HEK293 (cell line): Measurements from ENCODE around the gene NFATC3.

Source experiments
- FEZF1 ChIP-seq: fragments of 450-650 bp; formaldehyde crosslinking; IDR thresholded peaks from 2 replicates; pipeline ENCODE4 v1.5.1; 2016; ENCODE audit warnings: missing biosample characterization, missing genetic modification characterization
- KLF10 ChIP-seq: fragments of 450-650 bp; IDR thresholded peaks from 2 replicates; pipeline ENCODE4 v1.5.1; 2018; ENCODE audit warnings: missing biosample characterization, mild to moderate bottlenecking, missing genetic modification characterization
- KLF17 ChIP-seq: fragments of 450-650 bp; formaldehyde crosslinking; IDR thresholded peaks from 2 replicates; pipeline ENCODE4 v1.5.1; 2016; ENCODE audit warnings: missing biosample characterization, missing genetic modification characterization
- KLF9 ChIP-seq: fragments of 450-650 bp; formaldehyde crosslinking; IDR thresholded peaks from 2 replicates; pipeline ENCODE4 v1.5.1; 2016; ENCODE audit warnings: missing biosample characterization, missing genetic modification characterization, low read depth
- SP7 ChIP-seq: fragments of 450-650 bp; formaldehyde crosslinking; IDR thresholded peaks from 2 replicates; pipeline ENCODE4 v1.5.1; 2016; ENCODE audit warnings: missing biosample characterization, missing genetic modification characterization
- YY2 ChIP-seq: fragments of 450-650 bp; formaldehyde crosslinking; IDR thresholded peaks from 2 replicates; pipeline ENCODE4 v1.5.1; 2016; ENCODE audit warnings: missing biosample characterization, missing genetic modification characterization
- ZBTB49 ChIP-seq: fragments of 450-650 bp; formaldehyde crosslinking; IDR thresholded peaks from 2 replicates; pipeline ENCODE4 v1.5.1; 2016; ENCODE audit warnings: missing biosample characterization, missing genetic modification characterization, low read depth
- ZBTB8A ChIP-seq: fragments of 450-650 bp; formaldehyde crosslinking; IDR thresholded peaks from 2 replicates; pipeline ENCODE4 v1.5.1; 2016; ENCODE audit warnings: missing biosample characterization, missing genetic modification characterization
- ZFP41 ChIP-seq: fragments of 450-650 bp; formaldehyde crosslinking; IDR thresholded peaks from 2 replicates; pipeline ENCODE4 v1.5.1; 2016; ENCODE audit warnings: missing biosample characterization, missing genetic modification characterization, borderline replicate concordance
- ZFP69B ChIP-seq: fragments of 450-650 bp; formaldehyde crosslinking; IDR thresholded peaks from 2 replicates; pipeline ENCODE4 v1.5.1; 2016; ENCODE audit warnings: missing biosample characterization, missing genetic modification characterization
- ZNF132 ChIP-seq: fragments of 450-650 bp; formaldehyde crosslinking; IDR thresholded peaks from 2 replicates; pipeline ENCODE4 v1.5.1; 2017; ENCODE audit warnings: missing biosample characterization, missing genetic modification characterization, borderline replicate concordance
- ZNF138 ChIP-seq: fragments of 450-650 bp; formaldehyde crosslinking; IDR thresholded peaks from 2 replicates; pipeline ENCODE4 v1.5.1; 2016; ENCODE audit warnings: missing biosample characterization, missing genetic modification characterization, borderline replicate concordance
- ZNF146 ChIP-seq: fragments of 450-650 bp; formaldehyde crosslinking; IDR thresholded peaks from 2 replicates; pipeline ENCODE4 v1.5.1; 2016; ENCODE audit warnings: missing biosample characterization, missing genetic modification characterization
- ZNF16 ChIP-seq: fragments of 450-650 bp; formaldehyde crosslinking; IDR thresholded peaks from 2 replicates; pipeline ENCODE4 v1.5.1; 2016; ENCODE audit warnings: low read depth, missing biosample characterization, missing genetic modification characterization
- ZNF169 ChIP-seq: fragments of 450-650 bp; formaldehyde crosslinking; IDR thresholded peaks from 2 replicates; pipeline ENCODE4 v1.5.1; 2016; ENCODE audit warnings: missing biosample characterization, missing genetic modification characterization
- ZNF221 ChIP-seq: fragments of 450-650 bp; formaldehyde crosslinking; IDR thresholded peaks from 2 replicates; pipeline ENCODE4 v1.5.1; 2017; ENCODE audit warnings: missing biosample characterization, missing genetic modification characterization, borderline replicate concordance
- ZNF324 ChIP-seq: fragments of 450-650 bp; formaldehyde crosslinking; IDR thresholded peaks from 2 replicates; pipeline ENCODE4 v1.5.1; 2016; ENCODE audit warnings: missing biosample characterization, missing genetic modification characterization
- ZNF341 ChIP-seq: fragments of 450-650 bp; formaldehyde crosslinking; IDR thresholded peaks from 2 replicates; pipeline ENCODE4; 2016; ENCODE audit warnings: low read depth, missing biosample characterization, missing genetic modification characterization
- ZNF394 ChIP-seq: fragments of 450-650 bp; formaldehyde crosslinking; IDR thresholded peaks from 2 replicates; pipeline ENCODE4 v1.5.1; 2016; ENCODE audit warnings: missing biosample characterization, missing genetic modification characterization, mild to moderate bottlenecking, moderate library complexity, borderline replicate concordance
- ZNF48 ChIP-seq: fragments of 450-650 bp; formaldehyde crosslinking; IDR thresholded peaks from 2 replicates; pipeline ENCODE4 v1.5.1; 2016; ENCODE audit warnings: missing biosample characterization, missing genetic modification characterization
- ZNF510 ChIP-seq: fragments of 450-650 bp; formaldehyde crosslinking; IDR thresholded peaks from 2 replicates; pipeline ENCODE4 v1.5.1; 2018; ENCODE audit warnings: mild to moderate bottlenecking, missing genetic modification characterization, missing biosample characterization; ENCODE audit not compliant: insufficient replicate concordance
- ZNF624 ChIP-seq: fragments of 450-650 bp; formaldehyde crosslinking; IDR thresholded peaks from 2 replicates; pipeline ENCODE4 v1.5.1; 2017; ENCODE audit warnings: missing biosample characterization, missing genetic modification characterization
- ZNF677 ChIP-seq: fragments of 450-650 bp; IDR thresholded peaks from 2 replicates; pipeline ENCODE4 v1.5.0; 2018; ENCODE audit warnings: missing biosample characterization, mild to moderate bottlenecking, missing genetic modification characterization, moderate library complexity
- ZNF747 ChIP-seq: fragments of 450-650 bp; formaldehyde crosslinking; IDR thresholded peaks from 2 replicates; pipeline ENCODE4 v1.5.1; 2016; ENCODE audit warnings: missing biosample characterization, missing genetic modification characterization
- ZNF768 ChIP-seq: fragments of 450-650 bp; formaldehyde crosslinking; IDR thresholded peaks from 2 replicates; pipeline ENCODE4 v1.5.1; 2018; ENCODE audit warnings: missing biosample characterization, mild to moderate bottlenecking, missing genetic modification characterization
- ZSCAN4 ChIP-seq: fragments of 450-650 bp; formaldehyde crosslinking; IDR thresholded peaks from 2 replicates; pipeline ENCODE4 v1.5.1; 2017; ENCODE audit warnings: missing biosample characterization, missing genetic modification characterization
- TF ChIP-seq, protein P1 (sequence below): fragments of 450-650 bp; formaldehyde crosslinking; IDR thresholded peaks from 2 replicates; pipeline ENCODE4 v1.5.1; 2016; ENCODE audit warnings: missing biosample characterization, missing genetic modification characterization
- TF ChIP-seq, protein P2 (sequence below): fragments of 450-650 bp; formaldehyde crosslinking; IDR thresholded peaks from 2 replicates; pipeline ENCODE4 v1.5.0; 2017; ENCODE audit warnings: missing biosample characterization, missing genetic modification characterization, borderline replicate concordance
- TF ChIP-seq, protein P3 (sequence below): fragments of 450-650 bp; IDR thresholded peaks from 2 replicates; pipeline ENCODE4 v1.5.1; 2018; ENCODE audit warnings: missing biosample characterization, mild to moderate bottlenecking, missing genetic modification characterization

NFATC3 gene

DNA sequence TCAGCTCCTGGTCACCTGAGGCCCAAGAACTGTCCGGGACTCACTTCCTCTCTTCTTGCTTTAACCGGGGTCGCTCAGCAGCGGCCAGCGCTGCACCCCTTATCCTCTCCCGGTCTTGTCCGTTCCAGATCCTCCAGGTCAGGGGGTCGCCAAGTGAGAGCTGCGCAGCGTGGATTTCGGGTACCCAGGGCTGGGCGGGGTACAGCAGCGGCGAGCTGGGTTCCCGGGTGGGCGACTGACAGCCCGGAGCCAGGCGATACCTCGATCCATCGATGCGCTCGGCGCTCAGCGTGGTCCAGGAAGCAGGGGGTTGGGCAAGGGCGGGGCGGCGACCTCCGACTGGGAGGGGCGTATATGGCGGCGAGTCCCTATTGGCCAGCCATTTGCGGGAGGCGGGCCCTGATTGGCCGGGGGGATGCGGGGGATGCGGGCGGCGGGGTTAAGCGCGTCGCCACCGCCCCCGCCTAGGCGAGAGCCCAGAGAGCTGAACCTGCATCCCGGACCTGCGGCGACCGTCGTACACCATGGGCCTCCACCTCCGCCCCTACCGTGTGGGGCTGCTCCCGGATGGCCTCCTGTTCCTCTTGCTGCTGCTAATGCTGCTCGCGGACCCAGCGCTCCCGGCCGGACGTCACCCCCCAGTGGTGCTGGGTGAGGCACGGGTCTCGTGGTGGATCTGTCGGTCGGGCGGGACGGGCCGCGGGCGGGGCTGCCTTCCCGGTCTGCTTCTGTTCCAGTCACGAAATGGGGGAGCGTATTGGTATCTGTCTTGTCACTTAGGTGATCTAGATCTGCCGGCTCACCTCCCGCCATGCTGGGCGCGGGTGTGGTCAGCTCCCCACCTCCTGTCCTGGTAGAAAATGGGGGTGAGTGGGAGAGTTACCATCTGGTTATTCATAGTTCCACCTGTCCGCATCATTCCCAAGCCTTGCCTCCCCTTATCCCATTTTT lies 160.0 kb downstream of the NFATC3 start, which contains the start of gene PLA2G15 (continued):
- no peak for TF ChIP-seq ZBTB49 (tag by site-specific recombination)
- peak; percentile 95 for TF ChIP-seq KLF9 (tag by site-specific recombination)
- TF ChIP-seq YY2 (tag by site-specific recombination) = no peak
- TF ChIP-seq ZNF624 (tag by site-specific recombination) = no peak
- no peak for TF ChIP-seq ZNF221 (tag by site-specific recombination)
- TF ChIP-seq, protein P1, sequence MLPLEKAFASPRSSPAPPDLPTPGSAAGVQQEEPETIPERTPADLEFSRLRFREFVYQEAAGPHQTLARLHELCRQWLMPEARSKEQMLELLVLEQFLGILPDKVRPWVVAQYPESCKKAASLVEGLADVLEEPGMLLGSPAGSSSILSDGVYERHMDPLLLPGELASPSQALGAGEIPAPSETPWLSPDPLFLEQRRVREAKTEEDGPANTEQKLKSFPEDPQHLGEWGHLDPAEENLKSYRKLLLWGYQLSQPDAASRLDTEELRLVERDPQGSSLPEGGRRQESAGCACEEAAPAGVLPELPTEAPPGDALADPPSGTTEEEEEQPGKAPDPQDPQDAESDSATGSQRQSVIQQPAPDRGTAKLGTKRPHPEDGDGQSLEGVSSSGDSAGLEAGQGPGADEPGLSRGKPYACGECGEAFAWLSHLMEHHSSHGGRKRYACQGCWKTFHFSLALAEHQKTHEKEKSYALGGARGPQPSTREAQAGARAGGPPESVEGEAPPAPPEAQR (tag by site-specific recombination) = no peak
- TF ChIP-seq KLF10 (tag by site-specific recombination) = peak; percentile 96
- TF ChIP-seq ZNF132 (tag by site-specific recombination) = no peak
- no peak for TF ChIP-seq ZFP41 (tag by site-specific recombination)
- no peak for TF ChIP-seq ZNF48 (tag by site-specific recombination)
- no peak for TF ChIP-seq ZNF16 (tag by site-specific recombination)
- TF ChIP-seq ZFP69B = no peak
- TF ChIP-seq ZNF768 = no peak; the same call in 1 of the 2 replicates
- peak; percentile 81 for TF ChIP-seq KLF17
- TF ChIP-seq ZNF146 (tag by site-specific recombination) = no peak
- TF ChIP-seq FEZF1 = no peak
- no peak for TF ChIP-seq ZNF138 (tag by site-specific recombination)
- TF ChIP-seq ZNF341 (tag by site-specific recombination) = peak; percentile 62
- TF ChIP-seq SP7 (tag by site-specific recombination) = peak; percentile 82
- TF ChIP-seq, protein P2, sequence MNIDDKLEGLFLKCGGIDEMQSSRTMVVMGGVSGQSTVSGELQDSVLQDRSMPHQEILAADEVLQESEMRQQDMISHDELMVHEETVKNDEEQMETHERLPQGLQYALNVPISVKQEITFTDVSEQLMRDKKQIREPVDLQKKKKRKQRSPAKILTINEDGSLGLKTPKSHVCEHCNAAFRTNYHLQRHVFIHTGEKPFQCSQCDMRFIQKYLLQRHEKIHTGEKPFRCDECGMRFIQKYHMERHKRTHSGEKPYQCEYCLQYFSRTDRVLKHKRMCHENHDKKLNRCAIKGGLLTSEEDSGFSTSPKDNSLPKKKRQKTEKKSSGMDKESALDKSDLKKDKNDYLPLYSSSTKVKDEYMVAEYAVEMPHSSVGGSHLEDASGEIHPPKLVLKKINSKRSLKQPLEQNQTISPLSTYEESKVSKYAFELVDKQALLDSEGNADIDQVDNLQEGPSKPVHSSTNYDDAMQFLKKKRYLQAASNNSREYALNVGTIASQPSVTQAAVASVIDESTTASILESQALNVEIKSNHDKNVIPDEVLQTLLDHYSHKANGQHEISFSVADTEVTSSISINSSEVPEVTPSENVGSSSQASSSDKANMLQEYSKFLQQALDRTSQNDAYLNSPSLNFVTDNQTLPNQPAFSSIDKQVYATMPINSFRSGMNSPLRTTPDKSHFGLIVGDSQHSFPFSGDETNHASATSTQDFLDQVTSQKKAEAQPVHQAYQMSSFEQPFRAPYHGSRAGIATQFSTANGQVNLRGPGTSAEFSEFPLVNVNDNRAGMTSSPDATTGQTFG (tag by site-specific recombination) = no peak
- peak; percentile 50; the same call in 1 of the 2 replicates for TF ChIP-seq ZBTB8A (tag by site-specific recombination)
- TF ChIP-seq, protein P3, sequence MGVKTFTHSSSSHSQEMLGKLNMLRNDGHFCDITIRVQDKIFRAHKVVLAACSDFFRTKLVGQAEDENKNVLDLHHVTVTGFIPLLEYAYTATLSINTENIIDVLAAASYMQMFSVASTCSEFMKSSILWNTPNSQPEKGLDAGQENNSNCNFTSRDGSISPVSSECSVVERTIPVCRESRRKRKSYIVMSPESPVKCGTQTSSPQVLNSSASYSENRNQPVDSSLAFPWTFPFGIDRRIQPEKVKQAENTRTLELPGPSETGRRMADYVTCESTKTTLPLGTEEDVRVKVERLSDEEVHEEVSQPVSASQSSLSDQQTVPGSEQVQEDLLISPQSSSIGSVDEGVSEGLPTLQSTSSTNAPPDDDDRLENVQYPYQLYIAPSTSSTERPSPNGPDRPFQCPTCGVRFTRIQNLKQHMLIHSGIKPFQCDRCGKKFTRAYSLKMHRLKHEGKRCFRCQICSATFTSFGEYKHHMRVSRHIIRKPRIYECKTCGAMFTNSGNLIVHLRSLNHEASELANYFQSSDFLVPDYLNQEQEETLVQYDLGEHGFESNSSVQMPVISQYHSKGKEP (tag by site-specific recombination) = no peak
- TF ChIP-seq ZNF747 (tag by site-specific recombination) = no peak
- no peak for TF ChIP-seq ZSCAN4
- TF ChIP-seq ZNF169 (tag by site-specific recombination) = no peak
- TF ChIP-seq ZNF677 (tag by site-specific recombination) = no peak
- TF ChIP-seq ZNF394 (tag by site-specific recombination) = no peak; the same call in 1 of the 2 replicates
- TF ChIP-seq ZNF324 = peak; percentile 48; the same call in 1 of the 2 replicates
- TF ChIP-seq ZNF510 (tag by site-specific recombination) = no peak
- TF ChIP-seq, all 188 proteins: peak for 53
